HepG2 (cell line): Measurements from ENCODE around the gene VEGFA. TPM values are rescaled to one million over a fixed set of nuclear protein-coding genes. Genes with fewer than 3 reads are reported as not detected.
A peak's percentile ranks its signal among the peaks of the same experiment; 100 is the strongest.

Experiments used
- FOXK1 ChIP-seq: sonication (generic); formaldehyde crosslinking; IDR thresholded peaks from 2 replicates; pipeline ENCODE4 v1.4.0; 2020; ENCODE audit warnings: low read depth, missing genetic modification reagents, borderline replicate concordance
- FOXP4 ChIP-seq: sonication (generic); formaldehyde crosslinking; IDR thresholded peaks from 2 replicates; pipeline ENCODE4 v1.4.0; 2020; ENCODE audit warnings: missing genetic modification reagents
- HES4 ChIP-seq: sonication (generic); formaldehyde crosslinking; IDR thresholded peaks from 2 replicates; pipeline ENCODE4 v1.9.0; 2021; ENCODE audit warnings: mild to moderate bottlenecking, missing genetic modification reagents, borderline replicate concordance
- MXD1 ChIP-seq: sonication (generic); formaldehyde crosslinking; IDR thresholded peaks from 2 replicates; pipeline ENCODE4 v1.4.0; 2020; ENCODE audit warnings: mild to moderate bottlenecking, missing genetic modification reagents
- NFAT5 ChIP-seq: sonication (generic); formaldehyde crosslinking; IDR thresholded peaks from 2 replicates; pipeline ENCODE4 v1.4.0; 2020; ENCODE audit warnings: missing genetic modification reagents
- PRDM10 ChIP-seq: sonication (generic); formaldehyde crosslinking; IDR thresholded peaks from 2 replicates; pipeline ENCODE4 v1.4.0; 2020; ENCODE audit warnings: low read depth, missing genetic modification reagents
- SIX1 ChIP-seq: sonication (generic); formaldehyde crosslinking; IDR thresholded peaks from 2 replicates; pipeline ENCODE4 v1.4.0; 2020; ENCODE audit warnings: missing genetic modification reagents, borderline replicate concordance
- WIZ ChIP-seq: sonication (generic); formaldehyde crosslinking; IDR thresholded peaks from 2 replicates; pipeline ENCODE4 v1.5.1; 2020; ENCODE audit warnings: mild to moderate bottlenecking, missing genetic modification reagents
- ZNF230 ChIP-seq: sonication (generic); formaldehyde crosslinking; IDR thresholded peaks from 2 replicates; pipeline ENCODE4 v1.4.0; 2020; ENCODE audit warnings: mild to moderate bottlenecking, missing genetic modification reagents
- ZNF382 ChIP-seq: sonication (generic); formaldehyde crosslinking; IDR thresholded peaks from 2 replicates; pipeline ENCODE4 v1.5.0; 2020; ENCODE audit warnings: missing genetic modification reagents, mild to moderate bottlenecking, borderline replicate concordance
- ZNF446 ChIP-seq: sonication (generic); formaldehyde crosslinking; IDR thresholded peaks from 2 replicates; pipeline ENCODE4 v1.5.0; 2020; ENCODE audit warnings: mild to moderate bottlenecking, missing genetic modification reagents
- ZNF772 ChIP-seq: sonication (generic); formaldehyde crosslinking; IDR thresholded peaks from 2 replicates; pipeline ENCODE4 v1.5.0; 2020; ENCODE audit warnings: mild to moderate bottlenecking, missing genetic modification reagents
- ZSCAN21 ChIP-seq: sonication (generic); formaldehyde crosslinking; IDR thresholded peaks from 2 replicates; pipeline ENCODE4 v1.8.0; 2022; ENCODE audit warnings: mild to moderate bottlenecking, missing genetic modification reagents, moderate library complexity, borderline replicate concordance
- polyA plus RNA-seq, 8 experiments: library from polyadenylated mRNA; depleted of rRNA in 3 of 8; stranded (reverse) in 7 of 8; unstranded in 1 of 8; fragments of >200 nt; fragmentation: Illumina TruSeq in 4 of 8; extraction: Trizol in 4 of 8; gene quantifications; 2 replicates each; pipeline versions ENCODE4 v1.2.1 to v1.2.3, GENCODE V29; 2011 to 2016; ENCODE audit warnings: low read depth in 4 of 8, missing spikeins in 1 of 8, mixed read lengths in 1 of 8; ENCODE audit not compliant: insufficient read depth in 1 of 8
- total RNA-seq, 5 experiments: library from RNA; depleted of rRNA; stranded (reverse); fragments of >200 nt; fragmentation: Illumina TruSeq; extraction: Trizol; gene quantifications; 2 replicates each; pipeline ENCODE4 v1.2.3, GENCODE V29; 2016; ENCODE audit warnings: low read depth in 1 of 5
- TF ChIP-seq, protein P1 (sequence below): IDR thresholded peaks from 2 replicates; pipeline ENCODE4 v1.6.1; 2018; ENCODE audit warnings: missing genetic modification reagents

Gene VEGFA
- total and polyA plus RNA-seq, 2 of the 13 experiments (the other 11 are each of a cell fraction or from before 2014, with no cell fraction given), result 68.1 to 629 TPM

GRCh38 chr6:43827898-43828297 is 57.9 kb downstream of the VEGFA start (continued):
- TF ChIP-seq FOXK1 (CRISPR knock-in tag) (no peak), SIX1 (no peak), ZNF382 (CRISPR knock-in tag) (no peak), FOXP4 (CRISPR knock-in tag) (peak; percentile 53; the same call in 1 of the 2 replicates), MXD1 (CRISPR knock-in tag) (no peak), ZNF772 (CRISPR knock-in tag) (no peak), ZNF230 (CRISPR knock-in tag) (no peak), ZSCAN21 (CRISPR knock-in tag) (no peak), WIZ (CRISPR knock-in tag) (no peak), NFAT5 (CRISPR knock-in tag) (no peak), ZNF446 (CRISPR knock-in tag) (no peak), PRDM10 (CRISPR knock-in tag) (0 out of 2 replicates have a peak, but pooled peaks have one; percentile 61), HES4 (CRISPR knock-in tag) (peak; percentile 42; the same call in 1 of the 2 replicates)
- TF ChIP-seq, protein P1, sequence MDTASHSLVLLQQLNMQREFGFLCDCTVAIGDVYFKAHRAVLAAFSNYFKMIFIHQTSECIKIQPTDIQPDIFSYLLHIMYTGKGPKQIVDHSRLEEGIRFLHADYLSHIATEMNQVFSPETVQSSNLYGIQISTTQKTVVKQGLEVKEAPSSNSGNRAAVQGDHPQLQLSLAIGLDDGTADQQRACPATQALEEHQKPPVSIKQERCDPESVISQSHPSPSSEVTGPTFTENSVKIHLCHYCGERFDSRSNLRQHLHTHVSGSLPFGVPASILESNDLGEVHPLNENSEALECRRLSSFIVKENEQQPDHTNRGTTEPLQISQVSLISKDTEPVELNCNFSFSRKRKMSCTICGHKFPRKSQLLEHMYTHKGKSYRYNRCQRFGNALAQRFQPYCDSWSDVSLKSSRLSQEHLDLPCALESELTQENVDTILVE (CRISPR knock-in tag), result no peak
